Stimulated activated CD4-positive, alpha-beta T cell treated with anti-CD3 and anti-CD28 coated beads, Interleukin-4, amount 100 ng/mL, for 4 hours (primary cell): ENCODE measurements around the gene RNF208.
"Not testable (repeated sequence)": the region's sequence is repeated elsewhere in the genome, so short reads cannot be mapped to it uniquely, and the experiment has no call there.

Experiments
- DNase-seq, 2 experiments: peaks; one replicate each; pipeline ENCODE4 v3.0.0-alpha.2; 2020

The RNF208 gene, protein sequence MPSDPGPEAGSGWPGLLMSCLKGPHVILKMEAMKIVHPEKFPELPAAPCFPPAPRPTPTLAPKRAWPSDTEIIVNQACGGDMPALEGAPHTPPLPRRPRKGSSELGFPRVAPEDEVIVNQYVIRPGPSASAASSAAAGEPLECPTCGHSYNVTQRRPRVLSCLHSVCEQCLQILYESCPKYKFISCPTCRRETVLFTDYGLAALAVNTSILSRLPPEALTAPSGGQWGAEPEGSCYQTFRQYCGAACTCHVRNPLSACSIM

DNA sequence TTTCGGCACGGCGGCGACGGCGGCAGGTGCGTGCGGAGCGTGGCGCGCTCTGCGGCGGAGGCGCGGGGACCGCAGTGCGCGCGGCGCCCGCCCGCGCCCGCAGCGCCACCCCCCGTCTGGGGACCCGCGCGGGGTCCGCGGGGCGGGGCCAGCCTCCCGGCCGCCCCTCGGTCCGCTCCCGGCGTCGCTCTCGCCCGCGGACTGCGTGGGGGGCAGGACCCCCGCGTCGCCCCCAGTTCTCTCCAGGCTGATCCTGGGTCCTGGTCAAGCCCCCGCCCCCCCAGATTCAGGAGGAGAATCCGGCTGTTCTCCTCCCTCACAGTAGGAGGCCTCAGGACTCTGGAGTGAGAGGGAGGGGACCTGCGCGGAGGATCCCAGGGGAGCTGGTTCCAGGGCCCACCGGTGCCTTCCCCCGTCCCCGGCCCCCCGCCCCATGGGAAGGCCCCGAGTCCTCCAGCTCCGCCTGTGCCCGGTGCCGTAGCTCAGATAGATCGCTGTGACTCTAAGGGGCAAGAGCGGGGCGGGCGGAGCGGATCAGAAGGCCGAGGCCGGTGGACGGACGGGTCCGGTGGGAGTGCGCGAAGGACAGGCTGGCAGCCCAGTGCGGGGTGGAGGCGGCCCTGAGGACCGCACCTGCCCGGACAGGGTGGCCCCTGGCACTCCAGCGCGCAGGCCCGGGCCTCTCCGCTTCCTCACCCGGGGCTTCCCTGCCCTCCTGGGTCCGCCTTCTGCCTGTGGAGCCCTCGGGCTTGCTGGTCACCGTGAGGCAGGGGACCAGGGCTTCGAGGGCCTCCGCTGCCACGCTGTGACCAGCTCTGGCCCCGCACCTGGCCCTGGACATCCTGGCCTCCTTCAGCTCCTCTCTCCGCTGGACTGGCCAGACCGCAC lies at the start of gene RNF208:
RNF208 (minus strand) TSS at position 51 of the 888 bp plus-strand sequence. CDS start 1,028 bp downstream, outside the sequence.
- peak in 1 of 2 experiments; percentile 27 for DNase-seq

DNA sequence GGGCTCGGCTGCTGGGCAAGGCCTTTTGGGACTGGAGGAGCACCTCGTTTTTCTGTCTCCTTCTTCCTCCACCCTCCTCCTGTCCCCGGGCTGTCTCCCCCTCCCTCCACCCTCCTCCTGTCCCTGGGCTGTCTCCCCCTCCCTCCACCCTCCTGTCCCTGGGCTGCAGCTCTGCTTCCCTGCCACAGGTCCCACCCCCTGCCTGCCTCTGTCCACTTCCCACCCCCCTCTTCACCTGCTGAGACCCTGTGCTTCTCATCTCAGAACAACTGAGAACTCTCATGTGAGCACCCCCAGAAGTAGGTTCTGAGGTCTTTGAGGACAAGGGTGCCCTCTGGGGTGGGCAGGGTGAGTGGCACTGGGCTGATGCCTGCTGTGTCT lies 49.6 kb upstream of the RNF208 start:
- no peak for DNase-seq

DNA sequence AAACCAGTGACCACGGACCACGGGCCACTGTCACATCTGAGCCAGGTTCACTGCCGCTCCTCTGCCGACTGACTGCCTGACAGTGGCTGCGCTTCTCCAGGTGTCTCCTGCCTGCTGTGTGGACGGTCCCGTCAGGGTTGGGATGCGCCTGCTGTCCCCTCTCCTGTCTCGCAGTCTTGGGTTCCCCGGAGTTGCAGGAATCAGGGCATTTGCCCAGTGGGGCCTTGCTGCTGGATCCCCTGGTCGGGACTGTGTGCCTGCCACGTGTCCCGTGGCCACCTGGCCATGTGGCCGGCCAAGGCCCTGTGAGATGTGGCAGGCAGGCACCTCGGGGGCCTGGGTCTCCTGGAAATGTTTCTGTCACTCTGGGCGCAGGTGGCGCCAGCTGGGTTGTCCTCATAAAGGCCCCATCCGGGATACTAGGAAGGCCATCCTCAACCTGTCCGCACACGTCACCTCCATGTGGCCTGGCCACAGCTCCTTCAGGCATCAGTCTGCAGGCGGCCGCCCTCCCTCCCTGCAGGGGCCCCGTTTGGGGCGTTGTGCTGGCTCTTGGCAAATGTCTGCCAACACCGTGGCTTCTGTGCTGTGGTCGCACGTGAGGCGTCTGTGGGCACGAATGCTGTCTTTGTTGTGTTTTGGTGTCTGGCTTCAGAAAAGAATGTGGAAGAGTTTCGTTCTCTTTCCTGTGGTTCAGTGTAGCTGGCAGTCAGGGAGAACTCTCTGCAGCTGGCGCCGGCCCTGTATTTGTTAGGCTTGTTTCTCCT lies 49.1 kb upstream of the RNF208 start:
- DNase-seq, result no peak

DNA sequence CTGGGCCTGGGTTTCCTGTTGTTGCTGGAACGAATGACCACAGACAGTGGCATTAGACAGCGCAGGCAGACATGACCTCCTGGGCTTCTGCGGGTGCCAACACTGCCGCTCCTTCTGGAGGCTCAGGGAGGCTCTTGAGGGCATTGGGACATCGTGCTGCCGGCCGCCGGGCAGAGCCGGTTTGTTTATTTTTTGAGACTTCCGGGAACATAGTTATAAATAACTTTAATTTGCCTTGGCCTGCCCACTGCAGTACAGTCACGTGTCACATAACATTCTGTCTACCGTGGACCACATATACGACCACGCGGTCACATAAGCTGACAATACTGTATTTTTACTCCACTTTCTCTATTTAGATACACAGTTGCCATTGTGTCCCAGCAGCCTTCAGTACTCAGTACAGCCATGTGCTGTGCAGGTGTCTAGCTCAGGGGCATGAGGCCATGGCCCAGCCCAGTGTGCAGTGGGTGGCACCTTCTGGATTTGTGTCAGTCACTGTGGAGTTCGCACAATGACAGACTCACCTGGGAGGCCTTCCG lies 47.3 kb upstream of the RNF208 start:
- no peak for DNase-seq

DNA sequence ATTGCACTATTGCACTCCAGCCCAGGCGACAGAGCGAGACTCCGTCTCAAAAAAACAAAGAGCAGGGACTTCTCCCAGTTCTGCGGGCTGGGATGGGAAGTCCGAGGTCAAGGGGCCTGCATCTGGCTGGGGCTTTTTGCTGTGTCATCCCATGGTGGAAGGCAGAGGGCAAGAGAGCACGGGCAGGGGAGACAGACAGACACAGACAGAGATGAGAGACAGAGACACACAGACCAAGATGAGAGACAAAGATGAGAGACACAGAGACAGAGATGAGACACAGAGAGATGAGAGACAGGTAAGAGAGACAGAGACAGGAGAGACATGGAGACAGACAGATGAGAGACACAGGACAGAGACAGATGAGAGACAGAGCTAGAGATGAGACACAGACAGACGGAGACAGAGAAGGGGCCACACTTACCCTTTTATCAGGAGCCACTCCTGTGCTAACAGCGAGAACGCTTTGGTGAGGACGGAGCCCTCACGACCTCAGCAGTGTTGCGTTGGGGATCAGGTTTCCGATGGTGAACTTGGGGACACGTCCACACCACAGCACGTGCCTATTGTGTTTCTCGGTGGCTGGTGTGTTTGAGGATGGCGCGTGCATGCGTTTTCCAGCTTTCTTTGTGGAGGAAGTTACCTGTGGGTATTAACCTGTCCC lies 46.6 kb upstream of the RNF208 start:
- no peak for DNase-seq

DNA sequence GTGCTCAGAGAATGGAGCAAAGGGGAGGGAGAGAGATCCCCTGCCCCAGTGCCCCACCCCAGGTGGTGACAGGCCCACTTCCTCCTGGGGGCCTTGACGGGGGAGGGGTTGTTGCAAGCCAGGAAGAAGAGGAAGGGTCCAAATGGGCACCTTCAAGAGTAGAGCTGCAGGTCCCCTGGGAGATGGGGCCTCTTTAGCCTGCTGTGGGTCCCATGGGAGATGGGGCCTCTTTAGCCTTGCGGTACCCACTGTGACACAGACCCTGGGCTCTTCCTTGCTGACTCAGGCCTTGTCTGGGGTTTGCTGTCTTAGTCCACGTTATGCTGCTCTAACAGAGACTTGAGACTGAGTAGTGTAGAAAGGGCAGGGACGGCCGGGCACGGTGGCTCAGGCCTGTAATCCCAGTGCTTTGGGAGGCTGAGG lies 45.9 kb upstream of the RNF208 start:
- no peak for DNase-seq

DNA sequence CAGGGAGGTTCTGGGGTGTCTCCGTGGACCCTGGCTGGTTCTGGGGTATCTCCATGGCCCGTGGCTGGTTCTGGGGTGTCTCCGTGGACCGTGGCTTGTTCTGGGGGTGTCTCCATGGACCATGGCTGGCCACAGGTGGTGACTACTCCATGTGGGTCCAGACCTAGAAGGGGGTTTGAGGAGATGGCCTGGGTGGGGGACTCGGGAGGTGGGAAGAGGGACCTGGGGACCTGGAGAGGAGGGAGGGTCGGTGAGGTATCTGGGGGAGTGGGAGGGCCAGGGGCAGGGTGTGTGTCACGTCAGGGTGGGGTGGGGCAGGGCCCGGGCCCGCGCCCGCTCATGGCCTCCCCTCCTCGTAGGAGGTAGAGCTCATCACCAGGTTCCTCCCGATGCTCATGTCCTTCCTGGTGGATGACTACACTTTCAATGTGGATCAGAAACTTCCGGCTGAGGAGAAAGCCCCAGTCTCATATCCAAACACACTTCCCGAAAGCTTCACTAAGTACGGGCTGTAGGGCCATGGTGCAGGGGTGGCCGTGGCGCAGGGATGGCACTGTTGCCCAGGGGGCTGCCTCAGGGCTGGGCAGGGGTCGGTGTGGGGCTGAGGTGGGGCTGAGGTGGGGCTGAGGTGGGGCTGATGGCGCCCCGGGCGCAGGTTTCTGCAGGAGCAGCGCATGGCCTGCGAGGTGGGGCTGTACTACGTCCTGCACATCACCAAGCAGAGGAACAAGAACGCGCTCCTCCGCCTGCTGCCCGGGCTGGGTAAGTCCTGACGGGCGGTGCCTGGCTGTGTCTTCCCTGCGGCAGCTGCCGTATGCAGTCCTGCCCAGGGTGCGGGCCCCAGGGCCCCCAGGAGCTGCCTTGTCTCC lies 44.8 kb upstream of the RNF208 start:
- no peak for DNase-seq

DNA sequence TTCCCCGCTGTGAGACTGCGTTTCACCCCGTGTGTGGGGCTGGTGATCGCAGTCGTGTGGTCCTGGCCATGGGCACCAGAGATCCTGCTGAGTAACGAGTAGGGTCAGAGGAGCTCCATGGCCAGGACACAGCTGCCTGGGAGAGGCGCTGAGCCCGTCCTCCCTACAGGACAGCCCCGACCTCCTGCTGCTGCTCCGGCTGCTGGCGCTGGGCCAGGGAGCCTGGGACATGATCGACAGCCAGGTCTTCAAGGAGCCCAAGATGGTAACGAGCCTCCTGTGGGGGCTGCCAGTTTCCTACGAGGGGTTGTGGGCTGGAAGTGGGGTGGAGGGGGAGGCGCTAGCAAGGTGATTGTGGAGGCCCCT lies 44.1 kb upstream of the RNF208 start:
- no peak for DNase-seq

DNA sequence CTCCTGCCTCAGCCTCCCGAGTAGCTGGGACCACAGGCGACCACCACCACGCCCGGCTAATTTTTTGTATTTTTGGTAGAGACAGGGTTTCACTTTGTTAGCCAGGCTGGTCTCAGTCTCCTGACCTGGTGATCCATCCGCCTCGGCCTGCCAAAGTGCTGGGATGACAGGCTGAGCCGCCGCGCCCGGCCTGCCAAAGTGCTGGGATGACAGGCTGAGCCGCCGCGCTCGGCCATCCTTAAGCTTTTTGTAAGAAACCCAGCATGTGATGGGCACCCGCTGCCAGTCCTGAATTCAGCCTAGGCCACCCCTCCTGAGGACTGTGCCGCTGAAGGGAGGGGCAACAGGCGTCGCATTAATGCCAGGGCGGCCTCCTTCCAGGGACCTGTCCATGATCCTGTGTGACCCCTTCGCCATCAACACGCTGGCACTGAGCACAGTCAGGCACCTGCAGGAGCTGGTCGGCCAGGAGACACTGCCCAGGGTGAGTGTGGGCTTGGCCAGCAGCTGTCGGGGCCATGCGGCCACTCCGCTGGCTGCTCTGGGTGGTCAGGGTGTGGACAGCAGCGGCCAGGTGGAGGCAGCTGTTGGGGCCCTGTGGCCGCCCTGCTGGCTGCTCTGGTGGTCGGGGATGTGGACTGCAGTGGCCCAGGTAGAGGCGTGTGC lies 43.6 kb upstream of the RNF208 start:
- DNase-seq, result no peak

DNA sequence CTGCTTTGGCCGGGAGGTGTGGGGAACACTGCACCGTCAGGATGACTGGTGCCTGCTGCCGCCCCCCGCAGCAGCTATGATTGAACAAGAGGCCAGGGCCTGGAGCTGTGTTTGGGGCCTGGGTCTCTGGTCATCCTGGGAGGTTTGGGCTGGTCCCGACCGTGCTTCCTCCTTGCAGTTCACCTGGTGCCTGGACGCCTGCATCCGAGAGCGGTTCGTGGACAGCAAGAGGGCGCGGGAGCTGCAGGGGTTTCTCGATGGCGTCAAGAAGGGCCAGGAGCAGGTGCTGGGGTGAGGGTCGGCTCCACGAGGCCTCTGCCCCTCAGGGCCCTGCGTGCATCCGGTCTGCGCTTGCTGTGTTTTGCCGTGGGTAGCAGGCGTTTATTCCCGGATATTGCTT lies 42.0 kb upstream of the RNF208 start:
- DNase-seq, result no peak

DNA sequence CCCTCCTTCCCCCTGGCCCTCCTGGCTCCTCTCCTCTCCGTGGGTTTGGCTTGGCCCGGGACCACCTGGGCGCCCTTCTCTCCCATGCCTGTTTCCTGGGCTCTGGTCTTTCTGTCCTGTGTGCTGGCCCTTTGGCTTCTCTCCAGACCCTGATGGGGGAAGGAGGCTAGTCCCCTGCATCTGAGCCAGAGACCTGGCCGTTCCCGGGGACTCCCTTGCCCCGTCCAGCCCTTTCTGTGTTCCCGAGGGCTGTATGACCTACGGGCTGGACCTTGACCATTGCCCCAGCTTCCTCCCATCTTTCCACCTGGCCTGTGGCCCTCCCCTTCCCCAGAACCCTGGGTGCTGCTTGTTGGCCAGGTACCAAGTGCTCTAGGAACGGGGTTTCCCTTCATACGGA lies 41.5 kb upstream of the RNF208 start:
- DNase-seq, result no peak

DNA sequence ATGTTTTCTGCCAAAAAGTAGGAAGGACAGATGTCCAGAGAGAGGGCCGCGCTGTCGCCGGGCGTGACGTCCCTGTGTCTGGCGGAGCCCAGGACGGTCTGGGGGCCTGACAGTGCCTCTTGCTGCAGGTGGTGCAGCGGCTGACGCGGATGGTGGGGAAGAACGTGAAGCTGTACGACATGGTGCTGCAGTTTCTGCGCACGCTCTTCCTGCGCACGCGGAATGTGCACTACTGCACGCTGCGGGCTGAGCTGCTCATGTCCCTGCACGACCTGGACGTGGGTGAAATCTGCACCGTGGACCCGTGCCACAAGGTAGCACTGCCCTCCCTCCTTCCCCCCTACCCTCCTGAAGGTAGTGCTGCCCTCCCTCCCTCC lies 40.9 kb upstream of the RNF208 start:
- DNase-seq, result no peak

DNA sequence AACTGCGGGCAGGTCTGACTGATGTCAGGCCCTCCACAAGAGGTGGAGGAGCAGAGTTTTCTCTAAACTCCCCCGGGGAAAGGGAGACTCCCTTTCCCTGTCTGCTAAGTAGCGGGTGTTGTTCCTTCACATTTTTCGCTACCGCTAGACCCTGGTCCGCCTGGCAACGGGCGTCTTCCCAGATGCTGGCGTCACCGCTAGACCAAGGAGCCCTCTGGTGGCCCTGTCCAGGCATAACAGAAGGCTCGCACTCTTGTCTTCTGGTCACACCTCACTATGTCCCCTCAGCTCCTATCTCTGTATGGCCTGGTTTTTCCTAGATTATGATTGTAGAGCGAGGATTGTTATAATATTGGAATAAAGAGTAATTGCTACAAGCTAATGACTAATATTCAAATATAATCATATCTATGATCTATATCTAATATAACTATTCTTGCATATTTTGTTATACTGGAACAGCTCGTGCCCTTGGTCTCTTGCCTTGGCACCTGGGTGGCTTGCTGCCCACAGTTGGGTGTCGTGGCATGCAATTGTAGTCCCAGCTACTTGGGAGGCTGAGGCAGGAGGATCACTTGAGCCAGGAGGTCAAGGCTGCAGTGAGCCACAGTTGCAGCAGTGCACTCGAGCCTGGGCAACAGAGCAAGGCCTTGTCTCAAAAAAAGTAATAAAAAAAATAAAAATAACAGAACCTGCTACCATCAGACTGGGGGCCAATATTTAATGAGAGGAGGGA lies 40.3 kb upstream of the RNF208 start:
- not testable (repeated sequence) for DNase-seq

DNA sequence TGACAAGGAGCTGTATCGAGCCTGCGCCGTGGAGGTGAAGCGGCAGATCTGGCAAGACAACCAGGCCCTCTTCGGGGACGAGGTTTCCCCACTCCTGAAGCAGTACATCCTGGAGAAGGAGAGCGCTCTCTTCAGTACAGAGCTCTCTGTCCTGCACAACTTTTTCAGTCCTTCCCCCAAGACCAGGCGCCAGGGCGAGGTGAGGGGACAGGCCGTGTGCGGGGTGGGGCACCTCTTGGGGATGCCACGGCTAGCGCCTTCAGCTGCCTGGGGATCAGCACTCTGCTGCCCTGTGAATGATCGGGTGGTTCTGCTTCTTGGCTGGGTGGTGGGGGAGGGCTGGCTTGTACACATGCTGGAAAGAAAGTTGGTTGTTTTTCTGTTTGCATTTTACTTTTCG lies 34.8 kb upstream of the RNF208 start:
- no peak for DNase-seq

DNA sequence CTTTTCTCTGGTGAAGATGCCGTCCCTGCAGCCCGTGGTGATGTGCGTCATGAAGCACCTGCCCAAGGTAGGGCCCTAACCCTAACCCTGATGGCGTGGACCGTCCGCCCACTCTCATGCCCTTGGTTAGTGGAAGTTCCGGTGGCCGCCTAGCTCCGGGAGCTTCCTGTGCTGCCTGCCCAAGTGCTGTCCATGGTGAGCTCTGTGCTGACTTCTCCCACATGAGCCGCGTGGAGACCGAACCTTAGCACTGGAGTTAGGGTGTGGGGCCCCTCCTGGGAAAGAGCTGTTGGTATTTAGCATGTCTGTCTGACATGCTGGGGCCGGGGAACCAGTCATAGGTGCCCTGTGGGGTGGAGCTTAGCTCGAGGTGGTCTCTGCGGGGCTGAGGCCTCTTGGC lies 34.3 kb upstream of the RNF208 start:
- DNase-seq, result no peak

DNA sequence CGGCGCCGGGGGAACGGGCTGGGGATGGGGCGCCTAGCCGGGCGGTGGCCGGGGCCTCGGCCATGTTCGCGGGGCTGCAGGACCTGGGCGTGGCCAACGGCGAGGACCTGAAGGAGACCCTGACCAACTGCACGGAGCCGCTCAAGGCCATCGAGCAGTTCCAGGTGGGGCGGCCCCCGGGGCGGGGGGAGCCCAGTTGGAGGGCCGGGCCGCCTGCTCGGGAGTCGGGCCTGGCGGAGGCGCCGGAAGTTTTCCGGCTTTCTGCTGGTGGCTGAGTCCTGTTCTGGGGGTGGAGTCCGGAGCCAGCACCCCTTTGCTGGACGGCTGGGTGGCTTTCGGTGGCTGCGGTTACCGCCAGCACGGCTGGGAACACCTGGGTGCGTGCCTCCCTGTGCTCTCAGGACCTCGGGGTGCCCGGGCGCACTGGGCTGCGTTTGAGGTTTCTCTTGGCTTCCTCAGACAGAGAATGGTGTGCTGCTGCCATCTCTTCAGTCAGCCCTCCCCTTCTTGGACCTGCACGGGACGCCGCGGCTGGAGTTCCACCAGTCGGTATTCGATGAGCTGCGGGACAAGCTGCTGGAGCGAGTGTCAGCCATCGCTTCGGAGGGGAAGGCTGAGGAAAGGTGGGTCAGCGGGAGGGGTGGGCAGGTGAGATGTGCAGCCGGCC lies 33.5 kb upstream of the RNF208 start:
- DNase-seq, result no peak

DNA sequence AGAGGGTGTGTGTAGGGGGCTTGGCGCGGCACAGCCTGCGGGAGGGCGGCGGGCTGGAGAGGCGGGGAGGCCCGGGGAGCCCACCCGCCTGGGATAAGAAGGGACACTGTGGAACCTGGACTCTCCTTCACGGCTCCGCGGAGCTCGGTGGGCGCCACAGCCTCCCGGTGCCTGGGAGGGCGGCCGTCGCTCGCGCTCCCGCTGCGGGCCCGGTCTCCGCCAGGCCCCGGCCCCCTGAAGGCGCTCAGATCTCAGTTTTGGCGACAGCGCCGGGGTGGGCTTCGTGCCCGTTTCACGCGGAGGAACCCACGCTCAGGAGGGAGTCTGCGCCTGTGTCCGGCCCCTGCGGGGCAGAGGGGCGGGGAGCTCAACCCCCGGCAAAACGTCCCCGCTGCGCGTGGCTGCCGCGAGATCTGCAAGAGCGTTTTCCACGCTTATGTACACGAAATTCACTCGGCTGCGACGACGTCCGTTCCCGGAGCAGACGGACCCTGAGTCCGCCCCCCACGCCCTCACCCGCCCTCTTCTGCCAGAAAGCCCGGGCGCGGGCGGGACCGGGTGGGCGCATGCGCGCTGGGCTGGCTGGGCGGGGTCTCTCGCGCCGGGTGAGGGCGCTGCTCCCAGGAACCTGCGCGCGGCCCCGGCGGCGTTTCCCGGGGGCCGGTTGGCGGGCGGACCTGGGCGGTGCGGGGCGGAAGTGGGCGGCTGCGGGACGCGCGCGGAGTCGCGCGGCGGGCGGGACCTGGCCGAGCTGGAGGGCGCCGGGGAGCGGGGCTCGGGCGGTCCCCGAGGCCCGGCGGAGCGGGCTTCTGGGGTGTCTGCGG lies 32.8 kb upstream of the RNF208 start, which contains the start of gene NELFB:
NELFB (plus strand) TSS at position 704 of the 824 bp plus-strand sequence.
- DNase-seq, result peak; percentile 91 to 99

DNA sequence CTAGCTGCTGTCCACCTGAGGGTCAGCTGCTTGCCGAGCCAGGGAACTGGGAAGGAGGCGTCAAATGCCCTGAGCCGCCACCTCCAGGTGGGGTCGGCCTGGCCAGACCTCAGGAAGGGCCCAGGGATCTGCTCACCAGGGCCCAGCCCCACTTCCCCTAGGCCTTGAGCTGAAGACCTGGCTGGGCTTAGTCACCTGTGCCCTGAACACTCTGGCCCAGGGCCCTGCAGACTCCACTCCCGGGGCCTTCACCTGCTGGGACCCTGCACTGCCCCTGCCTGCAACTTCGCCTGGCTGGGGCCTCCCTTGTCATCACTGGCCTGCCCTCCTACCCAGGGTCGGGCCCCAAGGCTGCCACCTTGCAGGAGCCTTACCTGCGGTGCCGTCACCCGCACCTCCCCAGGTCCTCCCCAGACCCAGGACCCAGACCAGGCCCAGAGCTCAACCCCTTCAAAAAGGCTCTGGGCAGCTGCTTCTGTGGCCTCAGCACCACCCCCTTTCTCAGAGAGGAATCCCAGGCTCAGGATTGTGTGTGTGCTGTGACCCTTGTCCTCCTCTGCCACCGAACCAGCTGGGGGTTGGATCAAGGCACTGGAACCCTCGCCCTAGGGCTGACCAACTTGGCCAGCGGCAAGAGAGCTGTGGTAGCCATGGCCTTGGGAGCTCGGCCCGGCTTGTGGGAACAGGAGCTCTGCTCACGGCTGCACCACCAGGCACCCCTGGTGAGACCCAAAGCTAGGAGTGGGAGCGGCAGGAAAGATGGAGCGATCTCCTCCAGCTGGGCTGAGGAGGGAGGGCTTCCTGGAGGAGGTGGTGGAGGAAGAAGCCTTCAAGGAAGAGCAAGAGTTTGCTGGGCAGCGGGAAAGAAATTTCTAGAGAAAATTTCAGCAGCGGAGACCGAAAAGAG lies 31.9 kb upstream of the RNF208 start:
- no peak for DNase-seq
